ENCODE results near the gene MLYCD.

DNA sequence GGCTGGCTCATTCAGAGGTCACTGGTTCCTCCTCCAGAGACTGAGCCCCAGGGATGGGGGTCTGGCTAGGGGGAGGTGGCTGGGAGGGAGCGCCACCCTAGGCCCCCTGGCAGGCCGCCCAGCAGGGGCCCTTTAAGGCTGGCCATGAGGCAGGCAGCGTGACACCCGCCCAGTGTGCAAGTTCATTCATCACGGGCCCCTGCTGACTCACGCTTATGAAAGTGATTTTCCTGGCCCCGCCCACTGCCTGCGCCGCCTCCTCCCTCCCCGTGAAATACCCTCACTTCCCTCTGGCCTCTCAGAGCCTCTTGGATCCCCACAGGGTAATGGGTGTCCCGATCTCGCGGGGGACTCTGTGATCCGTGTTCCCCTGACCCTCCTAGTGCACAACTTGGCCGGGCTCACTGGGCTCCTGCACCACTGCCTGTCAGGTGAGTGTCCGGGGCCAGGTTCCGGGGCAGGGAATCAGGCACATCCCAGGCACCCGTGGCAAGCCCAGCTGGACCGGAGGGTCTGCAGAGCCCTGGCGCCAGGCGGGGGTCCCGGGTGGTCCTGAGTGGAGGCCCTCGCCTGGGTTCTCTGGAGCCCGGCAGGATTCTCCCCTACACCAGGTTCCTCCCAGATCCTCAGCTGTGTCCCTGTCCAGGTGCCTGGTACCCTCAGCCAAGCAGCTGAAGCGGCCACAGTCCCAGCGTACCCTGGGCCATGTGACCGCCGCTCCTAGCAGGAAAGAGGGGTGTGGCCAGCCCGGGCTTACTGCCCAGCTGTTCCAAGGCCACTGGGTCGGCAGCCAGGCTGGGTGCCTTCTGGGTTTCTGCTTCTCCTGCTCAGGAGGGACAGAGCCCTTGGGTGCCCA, 54.3 kb downstream of the MLYCD start, which contains the start of gene OSGIN1:
- TF ChIP-seq, protein P1, sequence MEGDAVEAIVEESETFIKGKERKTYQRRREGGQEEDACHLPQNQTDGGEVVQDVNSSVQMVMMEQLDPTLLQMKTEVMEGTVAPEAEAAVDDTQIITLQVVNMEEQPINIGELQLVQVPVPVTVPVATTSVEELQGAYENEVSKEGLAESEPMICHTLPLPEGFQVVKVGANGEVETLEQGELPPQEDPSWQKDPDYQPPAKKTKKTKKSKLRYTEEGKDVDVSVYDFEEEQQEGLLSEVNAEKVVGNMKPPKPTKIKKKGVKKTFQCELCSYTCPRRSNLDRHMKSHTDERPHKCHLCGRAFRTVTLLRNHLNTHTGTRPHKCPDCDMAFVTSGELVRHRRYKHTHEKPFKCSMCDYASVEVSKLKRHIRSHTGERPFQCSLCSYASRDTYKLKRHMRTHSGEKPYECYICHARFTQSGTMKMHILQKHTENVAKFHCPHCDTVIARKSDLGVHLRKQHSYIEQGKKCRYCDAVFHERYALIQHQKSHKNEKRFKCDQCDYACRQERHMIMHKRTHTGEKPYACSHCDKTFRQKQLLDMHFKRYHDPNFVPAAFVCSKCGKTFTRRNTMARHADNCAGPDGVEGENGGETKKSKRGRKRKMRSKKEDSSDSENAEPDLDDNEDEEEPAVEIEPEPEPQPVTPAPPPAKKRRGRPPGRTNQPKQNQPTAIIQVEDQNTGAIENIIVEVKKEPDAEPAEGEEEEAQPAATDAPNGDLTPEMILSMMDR (IDR thresholded peaks at IDR 0.05): no peak
- TF ChIP-seq POLR2A (IDR thresholded peaks at IDR 0.05): peak; percentile 59 to 68

All from uterus (tissue), 2 donors.